Heart left ventricle (tissue), 16 donors: ENCODE measurements around the gene POLR1G. TPM values are rescaled to one million over a fixed set of nuclear protein-coding genes. Genes with fewer than 3 reads are reported as not detected.

Experiments used
- ATAC-seq, 4 donors: fragments of 200-7000 bp; cut with Tn5 transposase; one replicate each; pipeline ENCODE4 v1.9.1; 2020 to 2022; ENCODE audit warnings: moderate library complexity in 4 of 4, mild to moderate bottlenecking in 3 of 4, moderate number of reproducible peaks in 1 of 4
- DNase-seq, 5 donors: peaks; one replicate each; pipeline ENCODE4 v3.0.0-alpha.2; 2020
- H3K27ac ChIP-seq, 12 donors: fragments of 200-600 bp; sonication (generic) in 4 of 12; one replicate each; pipeline versions ENCODE4 v1.5.0 to v1.8.0; 2016 to 2022; ENCODE audit warnings: mild to moderate bottlenecking in 2 of 12
- H3K27me3 ChIP-seq, 9 donors: fragments of 200-600 bp; sonication (generic) in 2 of 9; one replicate each; pipeline versions ENCODE4 v1.5.1 to v1.8.0; 2016 to 2022; ENCODE audit warnings: mild to moderate bottlenecking in 3 of 9
- H3K36me3 ChIP-seq, 9 donors: fragments of 200-600 bp; sonication (generic) in 2 of 9; one replicate each; pipeline versions ENCODE4 v1.5.0 to v1.8.0; 2018 to 2022; ENCODE audit warnings: mild to moderate bottlenecking in 2 of 9
- H3K4me1 ChIP-seq, 12 donors: fragments of 200-600 bp; sonication (generic) in 4 of 12; one replicate each; pipeline versions ENCODE4 v1.5.0 to v1.8.0; 2016 to 2022; ENCODE audit warnings: mild to moderate bottlenecking in 3 of 12
- H3K4me3 ChIP-seq, 12 donors: fragments of 200-600 bp; sonication (generic) in 4 of 12; one replicate each; pipeline versions ENCODE4 v1.5.0 to v1.8.0; 2017 to 2022; ENCODE audit warnings: mild to moderate bottlenecking in 9 of 12, moderate library complexity in 4 of 12
- H3K9me3 ChIP-seq, 12 donors: fragments of 200-600 bp; sonication (generic) in 4 of 12; one replicate each; pipeline versions ENCODE4 v1.5.0 to v1.8.0; 2016 to 2022; ENCODE audit warnings: mild to moderate bottlenecking in 1 of 12
- POLR2A ChIP-seq, 2 donors: fragments of 450-650 bp; IDR thresholded peaks; one replicate each; pipeline ENCODE4 v1.6.1; 2017; ENCODE audit warnings: antibody characterized with exemption in 2 of 2, mild to moderate bottlenecking in 2 of 2, moderate library complexity in 2 of 2
- WGBS, 4 donors: extraction: QIAGEN DNeasy Blood & Tissue Kit in 2 of 4; methylation state at CpG; one replicate each; pipeline versions ENCODE4 v1.1.5 to v1.1.7; 2013 to 2018; 5-methylcytosine and 5-hydroxymethylcytosine counted together
- intact Hi-C, 10 donors: fragments of 100-400 bp; cut with DNase I; formaldehyde crosslinking; loops; one replicate each; pipeline versions ENCODE4 v1.11.1 to v1.14.2; 2022
- polyA plus RNA-seq, 2 donors: library from polyadenylated mRNA; stranded (reverse); fragments of 200-250 nt; gene quantifications; one replicate each; pipeline ENCODE4 v1.2.3, GENCODE V29; 2013
- total RNA-seq, 9 donors: library from RNA; depleted of rRNA in 2 of 9; stranded (reverse); fragments of >200 nt in 2 of 9; fragmentation: NEBNext Ultra II Directional in 3 of 9; extraction: Animal tissue kit (Norgen Biotek cat#: 25700) in 3 of 9; gene quantifications; one replicate each; pipeline versions ENCODE4 v1.1.0 to v1.2.4, GENCODE V29; 2016 to 2023
- TF ChIP-seq, protein P1 (sequence below), 12 donors: fragments of 200-600 bp; sonication (generic) in 4 of 12; IDR thresholded peaks; one replicate each; pipeline versions ENCODE4 v1.5.0 to v1.8.0; 2018 to 2022; ENCODE audit warnings: antibody characterized with exemption in 12 of 12, mild to moderate bottlenecking in 5 of 12
- donor health status: ischemic (EF 13 %, LVEDD 7.1; RV severe dilation, severe dysfunction).
- donor health status: healthy with polysubstance abuse.
- donor health status: DM: no; HTN: yes; CAD: no.
- donor health status: DM: no; HTN: no; CAD: no.
- donor health status: ischemic (EF 25% LVEDD 6.9; RV normal size, moderate dysfunction).
- donor health status: ischemic (EF 25% LVEDD 5.7; RV mildly dilated, moderate dysfunction).
- donor health status: healthy.
- donor health status: DM: yes; HTN: yes; CAD: no.
- donor health status: ischemic (EF 35%, LVEDD 5.7; RV mildly dilated, moderate dysfunction).
- donor health status: nonischemic (EF 11% LVEDD 7.7; RV severe dilation, severe dysfunction).
- donor health status: DM: yes; HTN: yes; CAD: no.
- donor health status: PGD.
- donor health status: ischemic (EF 29% LVEDD 5.4; RV normal size, mild dysfunction).
- donor health status: nonischemic (EF 23%, LVEDD 6.1; RV moderate dilation, normal function).

Gene POLR1G
- total and polyA plus RNA-seq, 11 donors, result 4.4 to 10.6 (median 6.9) TPM

DNA sequence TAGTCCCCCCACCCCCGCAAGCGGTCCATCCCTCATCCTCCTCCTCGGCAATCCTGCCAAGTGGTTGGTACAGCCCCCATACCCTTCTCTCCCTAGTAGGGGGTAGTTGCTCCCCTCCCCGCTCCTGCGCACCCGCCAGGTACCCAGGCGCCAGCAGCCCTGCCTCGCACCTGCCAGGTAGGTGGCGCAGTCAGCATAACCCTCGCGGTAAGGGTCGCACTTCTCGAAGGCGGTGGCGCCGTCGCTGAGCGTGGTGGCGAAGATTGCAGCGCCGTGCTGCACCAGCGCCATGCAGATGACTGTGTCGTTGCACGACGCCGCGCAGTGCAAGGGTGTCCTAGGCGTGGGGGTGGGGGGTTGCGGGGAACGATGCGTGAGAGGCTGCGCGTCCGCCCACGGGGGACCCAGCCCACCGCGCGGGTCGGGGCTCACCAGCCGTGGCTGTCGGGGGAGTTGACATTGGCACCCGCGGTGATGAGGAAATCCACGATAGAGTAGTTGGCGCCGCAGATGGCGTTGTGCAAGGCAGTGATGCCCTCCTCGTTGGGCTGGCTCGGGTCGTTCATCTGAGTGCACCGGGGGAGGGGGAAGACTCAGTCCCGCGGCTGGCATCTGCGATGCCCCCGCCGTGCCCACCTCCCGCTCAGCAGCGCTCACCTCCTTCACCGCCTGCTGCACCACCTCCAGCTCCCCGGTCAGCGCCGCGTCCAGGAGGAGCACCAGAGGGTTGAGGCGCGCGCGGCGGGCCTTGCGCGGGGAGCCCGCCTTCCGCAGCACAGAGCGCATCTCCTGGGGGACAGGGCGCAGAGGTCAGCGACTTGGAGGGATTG lies 20.8 kb upstream of the POLR1G start:
- intact Hi-C loops, result no loop called here
- H3K27ac ChIP-seq, result no peak overlapping the region
- H3K36me3 ChIP-seq, result peaks cover 0 to 16% (median 0%) of the 10 kb centered on the region in 9 donors
- no peak overlapping the region for H3K4me3 ChIP-seq
- peaks cover 0 to 24% (median 14%) of the 10 kb centered on the region in 9 donors for H3K27me3 ChIP-seq
- H3K9me3 ChIP-seq, result no peaks in the 10 kb centered on the region
- WGBS, 4 donors, result 13 to 61% (median 15%) methylated on average over 14 to 75 of the region's 75 CpGs
- ATAC-seq (peak in 3 of 4 donors; percentile 47 to 68 (median 52)), DNase-seq (no peak)
- peaks cover 0 to 14% (median 9%) of the 10 kb centered on the region in 12 donors for H3K4me1 ChIP-seq
- TF ChIP-seq, protein P1, sequence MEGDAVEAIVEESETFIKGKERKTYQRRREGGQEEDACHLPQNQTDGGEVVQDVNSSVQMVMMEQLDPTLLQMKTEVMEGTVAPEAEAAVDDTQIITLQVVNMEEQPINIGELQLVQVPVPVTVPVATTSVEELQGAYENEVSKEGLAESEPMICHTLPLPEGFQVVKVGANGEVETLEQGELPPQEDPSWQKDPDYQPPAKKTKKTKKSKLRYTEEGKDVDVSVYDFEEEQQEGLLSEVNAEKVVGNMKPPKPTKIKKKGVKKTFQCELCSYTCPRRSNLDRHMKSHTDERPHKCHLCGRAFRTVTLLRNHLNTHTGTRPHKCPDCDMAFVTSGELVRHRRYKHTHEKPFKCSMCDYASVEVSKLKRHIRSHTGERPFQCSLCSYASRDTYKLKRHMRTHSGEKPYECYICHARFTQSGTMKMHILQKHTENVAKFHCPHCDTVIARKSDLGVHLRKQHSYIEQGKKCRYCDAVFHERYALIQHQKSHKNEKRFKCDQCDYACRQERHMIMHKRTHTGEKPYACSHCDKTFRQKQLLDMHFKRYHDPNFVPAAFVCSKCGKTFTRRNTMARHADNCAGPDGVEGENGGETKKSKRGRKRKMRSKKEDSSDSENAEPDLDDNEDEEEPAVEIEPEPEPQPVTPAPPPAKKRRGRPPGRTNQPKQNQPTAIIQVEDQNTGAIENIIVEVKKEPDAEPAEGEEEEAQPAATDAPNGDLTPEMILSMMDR (IDR thresholded peaks at IDR 0.05), result no peak
- no peak for TF ChIP-seq POLR2A (IDR thresholded peaks at IDR 0.05)

DNA sequence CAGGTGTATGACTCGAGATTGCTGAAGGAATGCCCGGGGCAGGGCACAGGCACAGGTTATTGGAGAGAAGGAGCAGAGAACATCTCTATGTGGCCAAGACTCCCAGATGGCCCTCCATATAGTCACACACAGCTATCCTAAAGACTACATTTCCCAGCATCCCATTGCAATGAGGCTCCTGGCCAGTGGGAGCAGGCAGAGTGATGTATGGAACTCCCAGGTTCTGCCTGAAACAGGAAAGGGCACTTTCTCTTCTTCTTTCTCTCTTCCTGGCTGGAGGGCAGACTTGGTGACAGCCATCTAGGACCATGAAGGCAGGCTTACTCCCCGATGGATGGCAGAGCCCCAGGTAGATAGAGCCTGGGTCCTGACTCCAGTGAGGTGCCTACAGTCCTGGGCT lies 15.1 kb upstream of the POLR1G start:
- ATAC-seq (peak in 1 of 4 donors; percentile 3), DNase-seq (no peak)
- H3K36me3 ChIP-seq, result peaks cover 0 to 53% (median 20%) of the 10 kb centered on the region in 9 donors
- intact Hi-C loops, result no loop called here
- H3K4me3 ChIP-seq, result no peak overlapping the region
- H3K27me3 ChIP-seq, result peaks cover 0 to 12% (median 0%) of the 10 kb centered on the region in 9 donors
- H3K27ac ChIP-seq, result no peak overlapping the region
- H3K4me1 ChIP-seq, result no peaks in the 10 kb centered on the region
- WGBS, 4 donors, result 63 to 85% (median 76%) methylated on average over 3 of the region's 3 CpGs
- H3K9me3 ChIP-seq, result no peaks in the 10 kb centered on the region
- TF ChIP-seq POLR2A (IDR thresholded peaks at IDR 0.05), result no peak
- TF ChIP-seq, protein P1 (IDR thresholded peaks at IDR 0.05), result no peak

DNA sequence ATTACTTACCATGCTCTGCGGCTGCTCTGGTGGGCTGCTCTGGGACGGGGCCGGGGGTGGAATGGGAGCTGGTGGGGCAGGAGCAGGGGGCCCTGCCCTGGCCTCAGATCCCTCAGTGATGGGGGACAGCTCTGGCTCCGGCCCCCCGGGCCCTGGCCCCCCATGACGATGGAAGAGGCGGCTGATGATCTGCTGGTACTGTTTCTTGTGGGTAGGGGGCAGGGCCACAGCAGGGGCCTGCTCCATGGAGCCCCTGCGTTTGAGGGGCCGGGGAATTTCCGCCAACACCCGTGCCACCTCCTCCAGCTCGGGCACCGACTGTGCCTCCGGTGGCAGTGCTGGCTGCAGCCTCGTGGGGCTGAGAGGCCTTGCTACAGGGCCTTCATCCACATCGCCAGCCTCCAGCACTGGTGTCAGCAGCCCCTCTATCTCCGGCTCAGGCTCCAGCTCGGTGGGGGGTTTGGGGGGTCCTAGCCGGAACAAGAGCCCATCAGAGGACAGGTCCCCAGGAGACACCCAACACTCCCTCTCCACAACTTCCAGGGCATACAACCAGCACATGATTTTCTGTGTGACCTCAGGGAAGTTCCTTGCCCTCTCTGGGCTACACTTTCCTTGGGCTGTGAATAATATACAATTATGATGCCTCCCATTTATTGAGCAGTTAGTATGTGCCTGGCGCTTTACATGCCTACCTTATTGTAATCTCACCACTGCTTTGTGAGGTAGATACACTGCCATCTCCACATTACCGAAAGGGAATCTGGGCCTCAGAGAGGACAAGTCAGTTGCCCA lies 14.4 kb upstream of the POLR1G start:
- no peaks in the 10 kb centered on the region for H3K4me1 ChIP-seq
- no peaks in the 10 kb centered on the region for H3K9me3 ChIP-seq
- no peak for DNase-seq
- peak in 3 of 4 donors; percentile 2 to 26 (median 19) for ATAC-seq
- H3K4me3 ChIP-seq, result no peak overlapping the region
- 91 to 97% (median 95%) methylated on average over 13 to 21 of the region's 21 CpGs for whole genome bisulfite sequencing, 4 donors
- intact Hi-C loops, result no loop called here
- no peak overlapping the region for H3K27ac ChIP-seq
- TF ChIP-seq, protein P1 (IDR thresholded peaks at IDR 0.05), result no peak
- TF ChIP-seq POLR2A (IDR thresholded peaks at IDR 0.05), result no peak
- peaks cover 0 to 13% (median 0%) of the 10 kb centered on the region in 9 donors for H3K27me3 ChIP-seq
- H3K36me3 ChIP-seq, result peaks cover 0 to 61% (median 23%) of the 10 kb centered on the region in 9 donors
